CD4-positive, alpha-beta T cell treated with Interleukin-2 at 100 ng/mL for 4 hours (primary cell): ENCODE measurements around the gene SLBP.
A peak's percentile ranks its signal among the peaks of the same experiment; 100 is the strongest.

Experiments used
- DNase-seq: peaks from one replicate; pipeline ENCODE4 v3.0.0-alpha.2; 2020; ENCODE audit warnings: low spot score

Gene SLBP

DNA sequence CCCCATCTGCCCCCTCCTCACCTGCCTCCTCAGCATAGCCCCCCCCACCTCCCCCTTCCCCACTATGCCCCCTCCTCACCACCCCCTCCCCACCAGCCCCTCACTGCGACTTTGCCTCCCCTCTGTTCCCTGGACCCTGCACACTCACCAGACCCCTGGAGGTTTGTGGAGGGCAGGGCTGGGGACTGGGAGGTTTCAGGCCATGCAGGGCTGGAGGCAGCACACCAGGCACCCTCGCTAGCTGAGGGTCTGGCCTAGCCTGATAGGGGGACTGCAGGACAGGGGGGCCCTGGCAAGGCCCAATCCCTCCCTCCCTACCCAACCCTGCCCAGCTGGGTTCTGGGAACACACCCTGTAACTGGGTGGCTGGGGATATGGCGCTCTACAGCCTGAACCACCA lies 37.3 kb upstream of the SLBP start:
- DNase-seq: no peak

DNA sequence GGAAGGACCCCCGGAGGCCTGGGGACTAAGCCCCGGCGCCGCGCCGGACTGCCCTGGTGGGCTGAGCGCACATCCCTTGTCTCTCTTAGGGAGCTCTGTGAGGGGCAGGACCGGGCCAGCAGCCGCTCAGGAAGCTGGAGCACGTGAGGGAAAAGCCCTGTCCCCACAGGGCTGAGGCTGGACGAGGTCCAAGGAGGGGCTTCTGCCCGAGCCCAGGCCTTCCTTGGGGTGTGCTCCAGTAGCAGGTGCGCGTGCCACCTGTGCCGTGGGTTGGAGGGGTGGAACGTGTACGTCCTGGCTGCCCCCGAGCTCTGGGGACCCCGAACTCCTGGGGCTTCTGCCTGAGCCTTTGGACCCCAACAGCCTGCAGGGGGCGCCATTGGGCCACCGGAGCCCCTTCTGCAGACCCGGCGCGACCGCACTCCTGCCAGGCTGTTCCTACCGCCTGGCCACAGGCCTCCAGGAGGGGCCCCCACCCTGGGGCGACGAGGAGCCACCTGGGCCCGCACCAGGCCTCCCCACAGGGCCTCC lies 36.4 kb upstream of the SLBP start:
- DNase-seq: peak; percentile 67

DNA sequence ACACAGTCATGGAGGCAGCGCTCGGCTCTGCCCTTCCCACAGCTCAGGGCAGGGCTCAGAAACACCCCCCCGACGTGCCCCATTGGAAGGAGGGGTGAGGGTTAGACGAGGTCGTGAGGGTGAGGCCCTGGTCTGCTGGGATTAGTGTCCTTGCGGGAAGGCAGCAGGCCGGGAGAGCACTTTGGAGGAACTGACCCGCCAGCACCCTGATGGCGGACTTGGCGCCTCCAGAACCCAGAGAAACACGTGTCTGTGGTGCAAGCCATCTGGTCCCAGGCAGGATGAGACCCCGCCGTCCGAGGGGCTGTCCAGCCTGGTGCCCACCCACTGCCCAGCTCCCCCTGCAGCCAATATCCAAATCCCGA lies 35.5 kb upstream of the SLBP start:
- DNase-seq: no peak

DNA sequence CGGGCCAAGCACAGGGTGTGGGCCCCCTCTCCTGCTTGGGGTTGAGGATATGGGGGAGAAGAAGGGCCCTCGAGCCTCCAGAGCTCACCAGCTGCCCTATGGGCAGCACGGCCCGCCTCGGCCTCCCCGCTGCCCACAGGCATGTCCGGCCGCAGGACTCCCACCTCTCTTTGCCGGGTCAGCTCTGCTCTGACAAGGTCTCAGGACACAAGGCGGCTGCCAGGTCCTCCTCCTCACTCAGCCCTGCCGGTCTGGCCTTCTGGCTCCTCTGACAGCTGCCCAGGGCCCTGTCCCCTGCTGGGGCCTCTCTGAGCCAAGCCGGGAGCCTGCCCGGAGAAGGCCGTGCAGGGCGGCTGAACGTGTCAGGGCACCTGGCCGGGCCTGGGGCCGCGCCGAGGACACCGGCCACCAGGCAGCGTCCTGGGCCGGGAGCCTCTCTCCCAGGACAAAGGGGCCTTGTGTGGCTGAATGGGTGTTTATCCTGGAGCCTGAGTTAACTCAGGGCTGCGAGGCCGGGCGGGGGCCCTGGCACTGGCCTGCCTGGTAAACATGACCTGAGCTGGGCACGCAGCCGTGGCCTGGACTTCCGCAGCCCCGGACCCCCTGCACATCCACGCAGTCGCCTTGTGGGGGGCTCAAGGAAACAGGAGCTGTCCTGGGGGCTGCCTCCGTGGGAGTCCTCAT lies 34.9 kb upstream of the SLBP start:
- no peak for DNase-seq

DNA sequence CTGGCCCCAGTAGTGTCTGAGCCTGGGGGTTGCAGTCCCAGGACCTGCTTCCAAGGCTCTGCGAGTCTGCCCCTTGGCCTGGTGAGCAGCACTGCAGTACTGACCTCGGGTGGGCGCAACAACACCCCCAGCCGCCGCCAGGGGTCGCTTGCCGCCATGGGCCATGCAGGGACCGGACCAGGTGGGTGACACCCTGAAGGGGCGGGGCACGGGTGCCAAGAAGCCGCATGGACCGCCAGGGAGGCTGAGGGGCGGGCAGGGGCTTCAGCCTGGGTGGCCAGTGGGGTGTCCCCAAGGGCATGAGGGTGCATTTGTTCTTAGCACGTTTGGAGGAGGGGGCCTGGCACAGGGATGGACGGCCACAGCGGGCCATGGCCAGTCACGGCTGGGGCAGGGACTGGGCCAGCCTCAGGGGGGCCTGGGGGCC lies 34.2 kb upstream of the SLBP start:
- peak; percentile 74 for DNase-seq

DNA sequence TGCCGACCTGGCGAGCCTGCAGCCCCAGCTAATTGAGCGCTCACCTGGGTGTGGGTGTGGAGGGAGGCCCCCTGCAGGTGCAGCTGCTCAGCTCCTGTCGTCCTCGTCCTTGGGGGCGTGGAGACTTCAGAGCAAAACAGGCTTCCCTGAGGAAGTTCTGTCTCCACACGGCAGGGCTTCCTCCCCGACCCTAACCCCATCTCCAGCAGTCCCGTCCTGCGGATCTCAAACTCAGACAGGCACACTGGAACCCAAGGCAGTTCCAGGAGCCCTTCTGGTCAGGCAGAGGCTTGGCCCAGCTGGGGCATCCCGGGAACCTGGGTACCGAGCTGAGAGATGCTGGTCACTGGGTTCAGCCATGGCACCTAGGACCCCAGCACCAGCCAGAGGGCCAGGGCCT lies 33.6 kb upstream of the SLBP start:
- no peak for DNase-seq

DNA sequence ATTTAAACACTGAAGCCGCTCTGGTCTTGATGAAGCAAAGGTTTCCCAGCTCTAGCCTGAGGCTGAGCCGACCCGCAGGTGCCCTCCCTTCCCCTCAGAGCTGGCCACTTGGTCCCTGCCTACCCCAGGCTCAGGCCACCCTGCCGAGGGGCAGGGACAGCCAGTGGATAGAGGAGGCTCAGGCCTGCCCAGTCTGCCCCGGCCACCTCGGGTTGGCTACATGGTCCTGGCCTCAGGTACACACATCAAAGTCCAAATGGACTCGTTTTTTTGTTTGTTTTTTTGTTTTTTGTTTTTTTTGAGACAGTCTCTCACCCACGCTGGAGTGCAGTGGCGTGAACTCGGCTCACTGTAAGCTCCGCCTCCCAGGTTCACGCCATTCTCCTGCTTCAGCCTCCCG lies 33.0 kb upstream of the SLBP start:
- no peak for DNase-seq

DNA sequence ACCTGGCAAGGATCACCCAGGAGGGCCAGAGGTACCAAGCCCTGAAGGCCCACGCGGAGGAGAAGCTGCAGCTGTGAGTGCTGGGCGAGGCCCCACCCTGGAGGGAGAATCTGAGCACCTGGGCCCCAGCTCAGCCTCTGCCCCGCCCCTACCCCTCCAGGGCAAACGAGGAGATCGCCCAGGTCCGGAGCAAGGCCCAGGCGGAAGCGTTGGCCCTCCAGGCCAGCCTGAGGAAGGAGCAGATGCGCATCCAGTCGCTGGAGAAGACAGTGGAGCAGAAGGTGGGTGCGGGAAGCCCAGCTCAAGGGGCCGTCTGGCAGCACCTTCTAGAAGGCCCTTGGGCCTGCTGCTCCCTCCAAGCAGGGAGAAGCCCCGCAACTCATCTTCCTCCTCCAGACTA lies 32.4 kb upstream of the SLBP start:
- DNase-seq: no peak

DNA sequence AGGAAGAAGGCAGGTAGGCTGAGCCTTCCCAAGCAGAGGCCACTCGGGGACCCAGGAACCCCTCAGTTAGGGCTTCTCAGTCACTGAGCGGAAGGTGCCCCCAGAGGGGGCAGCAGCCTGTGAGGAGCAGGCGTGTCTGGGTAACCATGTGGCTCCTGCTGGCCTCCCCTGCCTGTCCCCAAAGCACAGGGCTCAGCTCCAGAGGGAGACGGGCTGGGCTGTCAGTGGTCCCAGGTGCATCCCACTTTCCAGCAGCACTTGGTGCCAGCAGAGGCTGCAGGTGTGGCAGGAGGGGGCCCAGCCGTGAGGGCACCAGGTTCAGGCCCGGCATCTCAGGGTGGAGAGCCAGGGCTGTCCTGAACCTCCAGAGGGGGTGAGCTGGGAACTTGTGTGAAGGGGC lies 31.9 kb upstream of the SLBP start:
- DNase-seq: no peak

DNA sequence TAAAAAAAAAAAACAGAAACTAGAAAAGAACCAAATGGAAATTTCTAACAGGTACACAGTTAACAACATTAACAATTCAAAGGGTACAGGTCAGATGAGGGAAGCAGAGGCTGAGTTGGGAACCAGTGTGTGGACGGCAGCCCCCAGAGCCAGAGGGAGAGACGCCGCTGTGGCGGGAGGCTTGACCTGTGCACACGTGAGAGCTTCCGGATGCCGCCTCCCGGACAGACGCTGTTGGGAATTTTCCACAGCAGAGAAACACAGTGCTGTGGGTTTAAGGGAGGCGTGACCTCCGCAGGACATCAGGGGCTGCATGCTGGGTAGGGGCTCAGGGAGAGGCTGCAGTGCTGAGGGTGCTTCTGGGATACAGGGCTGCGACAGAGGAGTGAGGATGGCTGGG lies 31.4 kb upstream of the SLBP start:
- no peak for DNase-seq

DNA sequence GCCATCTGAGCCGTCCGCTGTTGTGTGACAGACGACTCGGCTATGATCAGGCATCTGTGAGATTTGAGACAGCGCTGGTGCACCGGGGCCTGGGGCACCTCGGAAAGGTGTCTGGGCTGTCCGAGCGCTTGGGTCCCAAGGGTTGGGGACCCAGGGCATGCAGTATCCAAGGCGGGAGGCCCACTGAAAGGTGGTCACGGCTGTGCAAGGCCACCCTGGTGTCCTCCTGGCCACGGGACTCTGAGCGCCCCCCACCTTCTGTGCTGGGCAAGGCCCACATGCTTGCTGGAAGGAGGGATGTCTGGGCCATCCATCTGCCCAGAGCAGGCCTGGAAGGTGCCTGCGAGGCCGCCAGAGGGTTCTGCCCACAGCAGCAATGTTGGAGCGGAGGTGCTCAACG lies 29.1 kb upstream of the SLBP start:
- DNase-seq: no peak

DNA sequence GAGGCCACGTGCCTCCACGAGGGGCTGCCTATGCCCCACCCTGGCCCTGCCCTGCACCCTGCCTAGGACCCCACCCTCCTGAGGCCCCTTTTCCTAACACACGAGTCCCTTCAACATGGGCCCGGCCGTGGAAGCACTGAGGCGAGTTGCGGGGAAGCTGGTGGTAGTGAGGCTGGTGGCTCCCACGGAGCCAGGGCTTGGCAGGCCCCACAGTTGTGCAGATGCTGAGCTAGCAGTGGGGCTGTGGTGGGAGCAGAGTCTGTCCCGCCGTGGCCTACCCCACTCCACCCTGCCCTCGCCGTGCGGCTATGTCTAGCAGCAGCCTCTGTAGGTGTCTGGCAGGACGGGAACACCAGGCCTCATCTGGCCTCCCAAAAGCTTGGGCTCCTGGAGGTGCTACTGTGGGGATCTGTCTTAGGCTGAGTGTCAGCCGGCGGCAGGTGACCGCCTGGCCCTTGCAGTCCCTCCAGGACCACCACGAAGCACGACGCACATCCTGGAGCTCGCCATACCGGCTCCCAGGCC lies 28.0 kb upstream of the SLBP start:
- DNase-seq: no peak

DNA sequence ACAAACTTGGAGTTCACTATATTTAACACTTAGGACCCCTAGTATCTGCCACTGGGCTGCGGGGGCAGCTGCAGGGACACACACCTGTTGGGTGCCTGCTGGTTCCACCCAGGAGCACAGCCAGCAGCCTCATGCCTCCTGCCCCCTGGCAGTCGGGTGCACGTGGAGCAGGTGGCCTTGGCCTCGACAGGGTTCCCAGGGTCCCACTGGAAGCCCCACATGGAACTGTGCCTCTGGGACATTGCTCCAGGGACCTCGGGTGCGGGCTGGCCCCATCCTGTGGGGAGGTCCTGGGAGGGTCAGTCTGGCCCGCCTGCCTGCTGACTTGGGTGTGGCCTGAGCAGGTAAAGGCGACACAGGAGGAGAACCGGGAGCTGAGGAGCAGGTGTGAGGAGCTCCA lies 27.2 kb upstream of the SLBP start:
- no peak for DNase-seq

DNA sequence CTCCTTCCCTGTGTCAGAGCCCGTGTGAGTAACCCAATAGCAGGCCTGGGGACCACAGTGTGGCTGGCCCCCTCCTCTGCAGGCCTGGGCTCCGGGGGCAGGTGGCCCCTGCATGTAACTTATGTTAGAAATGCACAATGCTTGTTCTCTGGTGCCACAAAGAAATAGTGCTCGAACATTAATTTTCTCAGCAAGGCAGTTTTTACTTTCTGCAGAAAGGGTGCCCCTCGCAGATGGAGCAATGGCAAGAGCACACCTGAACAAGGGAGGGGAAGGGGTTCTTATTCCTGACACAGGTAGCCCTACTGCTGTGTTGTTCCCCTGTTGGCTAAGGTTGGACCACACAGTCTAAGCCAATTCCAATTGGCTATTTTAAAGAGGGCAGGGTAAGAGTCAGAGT lies 26.3 kb upstream of the SLBP start:
- DNase-seq: no peak

DNA sequence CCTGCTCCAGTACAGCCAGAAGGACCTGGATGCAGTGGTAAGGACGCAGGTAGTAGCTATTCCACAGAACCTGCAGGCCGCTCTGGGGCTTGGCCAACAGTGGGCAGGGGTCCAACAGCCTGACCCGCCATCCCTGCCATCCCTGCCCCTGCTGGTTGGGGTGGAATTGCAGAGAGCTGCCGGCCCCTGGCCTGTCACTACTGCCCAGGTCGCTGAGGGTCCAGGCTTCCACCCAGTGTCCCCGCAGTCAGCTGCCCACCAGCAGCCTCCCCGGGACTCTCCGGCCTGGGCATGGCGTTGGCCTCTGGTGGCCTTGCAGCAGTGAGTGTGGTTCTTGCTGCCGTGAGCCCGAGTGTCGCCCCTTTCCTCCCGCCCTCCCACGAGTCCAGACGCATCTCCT lies 25.5 kb upstream of the SLBP start:
- DNase-seq: no peak

DNA sequence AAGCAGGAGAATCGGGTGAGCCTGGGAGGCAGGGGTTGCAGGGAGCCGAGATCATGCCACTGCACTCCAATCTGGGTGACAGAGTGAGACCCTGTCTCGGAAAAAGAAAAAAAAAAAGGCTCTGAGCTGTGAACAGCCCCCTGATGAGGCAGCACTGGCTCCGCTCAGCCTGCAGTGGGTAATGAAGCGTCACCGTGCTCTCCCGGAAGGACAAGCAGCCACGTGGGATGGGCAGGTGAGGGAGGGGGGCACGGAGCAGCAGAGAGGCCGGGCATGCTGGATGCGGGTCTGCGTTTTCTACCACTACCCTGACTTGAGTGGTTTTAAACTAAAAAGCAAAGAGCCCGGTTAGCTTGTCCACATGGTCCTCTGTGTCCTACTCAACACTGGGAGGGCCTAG lies 24.7 kb upstream of the SLBP start:
- DNase-seq: no peak

DNA sequence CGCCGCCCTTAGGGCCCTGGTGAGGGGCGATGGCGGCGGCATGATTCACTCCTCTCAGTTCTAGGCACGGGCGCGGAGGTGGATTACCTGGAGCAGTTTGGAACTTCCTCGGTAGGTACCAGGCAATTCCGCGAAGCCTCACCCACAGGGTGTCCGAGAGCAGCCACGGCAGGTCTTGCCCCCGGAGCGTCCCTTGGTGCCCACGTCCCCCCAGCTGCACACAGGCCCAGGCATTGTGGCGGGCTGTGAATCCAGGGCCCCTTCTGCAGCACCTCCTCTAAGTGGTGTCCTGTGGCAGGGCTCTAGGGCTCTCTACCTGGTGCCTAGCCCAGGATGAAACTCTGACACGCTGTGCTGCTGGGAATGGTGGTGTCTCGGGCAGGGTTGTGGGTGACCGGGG lies 23.1 kb upstream of the SLBP start:
- no peak for DNase-seq

DNA sequence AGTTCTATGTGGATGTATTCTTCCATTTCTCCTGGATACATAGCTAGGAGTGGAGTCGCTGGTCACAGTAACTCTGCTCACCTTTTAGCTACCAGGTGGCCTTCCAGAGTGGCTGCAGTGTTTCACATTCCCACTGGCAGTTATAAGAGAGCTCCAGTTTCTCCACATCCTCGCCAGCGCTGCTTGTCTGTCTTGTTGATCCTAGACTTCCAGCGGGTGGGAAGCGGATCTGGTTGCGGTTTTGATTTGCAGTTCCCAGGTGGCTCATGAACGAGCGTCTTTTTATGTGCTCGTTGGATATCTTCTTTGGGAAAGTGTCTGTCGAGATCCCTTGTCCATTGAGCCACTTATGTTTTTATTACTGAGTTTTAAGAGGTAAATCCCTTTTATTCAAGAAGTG lies 20.8 kb upstream of the SLBP start:
- no peak for DNase-seq

DNA sequence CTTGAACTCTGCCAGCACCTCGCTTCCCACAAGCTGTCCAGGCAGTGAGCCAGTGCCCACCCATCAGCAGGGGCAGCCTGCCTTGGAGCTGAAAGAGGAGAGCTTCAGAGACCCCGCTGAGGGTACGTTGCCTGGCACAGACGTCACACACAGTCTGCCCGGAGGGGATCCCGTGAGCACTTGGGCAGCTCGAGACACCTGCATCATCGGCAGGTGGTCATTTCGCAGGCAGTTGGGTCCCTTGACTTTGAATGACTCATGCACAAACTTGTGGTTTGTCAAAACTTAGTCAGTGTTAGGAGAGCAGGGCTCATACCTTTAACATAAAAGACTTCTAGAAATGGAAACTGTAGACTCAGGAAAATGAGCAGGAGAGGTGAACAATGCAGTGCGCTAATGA lies 19.1 kb upstream of the SLBP start:
- peak; percentile 20 for DNase-seq

DNA sequence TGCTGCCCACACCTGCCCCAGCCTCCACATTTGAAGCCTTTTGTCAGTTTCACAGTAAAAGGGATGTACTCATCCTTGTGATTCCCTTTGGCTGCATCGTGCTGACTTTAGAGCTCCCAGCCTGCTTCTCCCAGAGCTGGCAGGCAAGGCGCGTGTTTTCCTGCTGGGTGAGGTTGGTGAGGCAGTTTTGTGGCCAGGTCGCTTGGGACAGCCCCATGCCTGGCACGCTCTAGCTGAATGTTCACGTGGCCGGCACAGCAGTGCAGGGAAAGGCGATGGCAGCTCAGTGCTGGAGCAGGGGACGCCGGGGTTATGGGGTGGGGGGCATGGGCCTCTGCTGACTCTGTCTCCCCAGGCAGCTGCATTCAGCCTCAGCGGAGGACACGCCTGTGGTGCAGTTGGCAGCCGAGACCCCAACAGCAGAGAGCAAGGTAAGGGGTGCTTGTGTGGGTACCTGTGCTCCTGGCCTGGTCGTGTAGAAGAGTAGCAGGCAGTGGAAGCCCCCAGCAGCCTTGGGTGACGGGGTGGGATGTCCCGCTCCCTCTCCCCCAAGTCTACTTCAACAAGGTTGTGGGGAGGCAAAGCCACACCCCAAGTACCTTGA lies 18.5 kb upstream of the SLBP start:
- DNase-seq: no peak

DNA sequence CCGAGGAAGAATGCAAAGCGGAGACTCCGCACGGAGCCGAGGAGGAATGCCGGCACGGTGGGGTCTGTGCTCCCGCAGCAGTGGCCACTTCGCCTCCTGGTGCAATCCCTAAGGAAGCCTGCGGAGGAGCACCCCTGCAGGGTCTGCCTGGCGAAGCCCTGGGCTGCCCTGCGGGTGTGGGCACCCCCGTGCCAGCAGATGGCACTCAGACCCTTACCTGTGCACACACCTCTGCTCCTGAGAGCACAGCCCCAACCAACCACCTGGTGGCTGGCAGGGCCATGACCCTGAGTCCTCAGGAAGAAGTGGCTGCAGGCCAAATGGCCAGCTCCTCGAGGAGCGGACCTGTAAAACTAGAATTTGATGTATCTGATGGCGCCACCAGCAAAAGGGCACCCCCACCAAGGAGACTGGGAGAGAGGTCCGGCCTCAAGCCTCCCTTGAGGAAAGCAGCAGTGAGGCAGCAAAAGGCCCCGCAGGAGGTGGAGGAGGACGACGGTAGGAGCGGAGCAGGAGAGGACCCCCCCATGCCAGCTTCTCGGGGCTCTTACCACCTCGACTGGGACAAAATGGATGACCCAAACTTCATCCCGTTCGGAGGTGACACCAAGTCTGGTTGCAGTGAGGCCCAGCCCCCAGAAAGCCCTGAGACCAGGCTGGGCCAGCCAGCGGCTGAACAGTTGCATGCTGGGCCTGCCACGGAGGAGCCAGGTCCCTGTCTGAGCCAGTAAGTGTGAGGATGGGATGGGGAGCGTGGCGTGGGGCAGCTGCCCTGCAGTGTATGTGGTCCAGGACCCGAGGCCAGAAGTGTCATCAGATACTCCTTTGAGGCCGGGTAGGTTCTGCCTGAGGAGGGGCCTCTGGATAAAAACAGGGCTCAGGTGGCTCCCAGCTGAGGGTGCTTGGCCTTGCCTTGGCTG lies 16.2 kb upstream of the SLBP start:
- DNase-seq: no peak

DNA sequence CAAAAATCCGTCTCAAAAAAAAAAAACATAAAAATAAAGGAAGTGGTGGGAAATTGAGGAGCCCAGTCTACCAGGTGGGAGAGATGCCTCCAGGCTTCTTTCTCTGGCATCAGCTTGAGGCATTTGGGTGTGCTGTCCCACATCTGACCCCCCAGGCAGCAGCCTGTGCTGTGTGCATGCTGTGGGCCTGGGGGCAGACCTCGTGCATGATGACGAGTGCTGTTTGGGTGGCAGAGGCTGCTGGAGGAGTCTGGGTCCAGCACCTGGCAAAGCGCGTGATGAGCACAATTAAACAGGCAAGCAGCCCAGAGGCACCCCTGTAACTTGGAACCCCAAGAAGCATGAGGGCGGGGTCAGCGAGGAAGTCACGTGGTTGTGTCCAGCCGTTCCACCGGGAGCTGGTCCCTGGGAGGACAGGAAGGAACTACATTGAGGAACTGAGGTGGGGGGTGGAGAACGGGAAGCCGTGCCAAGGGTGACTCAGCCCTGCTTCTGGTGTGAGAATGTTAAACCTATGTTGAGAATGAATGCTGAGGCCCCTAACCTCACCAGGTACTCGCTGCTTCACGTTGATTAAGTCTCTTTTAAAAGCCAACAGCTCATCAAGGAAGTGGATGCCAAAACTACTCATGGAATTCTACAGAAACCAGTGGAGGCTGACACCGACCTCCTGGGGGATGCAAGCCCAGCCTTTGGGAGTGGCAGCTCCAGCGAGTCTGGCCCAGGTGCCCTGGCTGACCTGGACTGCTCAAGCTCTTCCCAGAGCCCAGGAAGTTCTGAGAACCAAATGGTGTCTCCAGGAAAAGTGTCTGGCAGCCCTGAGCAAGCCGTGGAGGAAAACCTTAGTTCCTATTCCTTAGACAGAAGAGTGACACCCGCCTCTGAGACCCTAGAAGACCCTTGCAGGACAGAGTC lies 15.3 kb upstream of the SLBP start:
- no peak for DNase-seq
